ACC112 (cell line): Measurements from ENCODE around the gene DLG5.

Experiments used
- H2AFZ ChIP-seq: fragments of 200-600 bp; sonication (generic); one replicate; pipeline ENCODE4 v1.6.0; 2017; ENCODE audit warnings: antibody characterized with exemption, low read length; ENCODE audit not compliant: unreplicated experiment
- H3K27ac ChIP-seq: fragments of 200-600 bp; sonication (generic); 2 replicates; pipeline ENCODE4 v1.5.1; 2014; ENCODE audit warnings: low read depth, mild to moderate bottlenecking, antibody characterized with exemption, low read length, moderate library complexity
- H3K27me3 ChIP-seq: fragments of 200-600 bp; sonication (generic); 2 replicates; pipeline ENCODE4 v1.6.1; 2014; ENCODE audit warnings: mild to moderate bottlenecking, antibody characterized with exemption, low read length, moderate library complexity, mixed read lengths; ENCODE audit not compliant: insufficient read depth
- H3K36me3 ChIP-seq: fragments of 200-600 bp; sonication (generic); 2 replicates; pipeline ENCODE4 v1.6.1; 2016; ENCODE audit warnings: mild to moderate bottlenecking, antibody characterized with exemption, low read length, moderate library complexity, mixed read lengths; ENCODE audit not compliant: insufficient read depth
- H3K4me1 ChIP-seq: fragments of 200-600 bp; sonication (generic); one replicate; pipeline ENCODE4 v1.6.1; 2016; ENCODE audit warnings: low read length, mixed read lengths; ENCODE audit not compliant: insufficient read depth, unreplicated experiment, control insufficient read depth
- H3K4me3 ChIP-seq: fragments of 200-600 bp; sonication (generic); 2 replicates; pipeline ENCODE4 v1.5.1; 2014; ENCODE audit warnings: mild to moderate bottlenecking, low read depth, low read length
- H3K79me2 ChIP-seq: fragments of 200-600 bp; sonication (generic); one replicate; pipeline ENCODE4 v1.6.0; 2016; ENCODE audit warnings: low read length; ENCODE audit not compliant: control insufficient read depth, unreplicated experiment, insufficient read depth

DLG5 gene

DNA sequence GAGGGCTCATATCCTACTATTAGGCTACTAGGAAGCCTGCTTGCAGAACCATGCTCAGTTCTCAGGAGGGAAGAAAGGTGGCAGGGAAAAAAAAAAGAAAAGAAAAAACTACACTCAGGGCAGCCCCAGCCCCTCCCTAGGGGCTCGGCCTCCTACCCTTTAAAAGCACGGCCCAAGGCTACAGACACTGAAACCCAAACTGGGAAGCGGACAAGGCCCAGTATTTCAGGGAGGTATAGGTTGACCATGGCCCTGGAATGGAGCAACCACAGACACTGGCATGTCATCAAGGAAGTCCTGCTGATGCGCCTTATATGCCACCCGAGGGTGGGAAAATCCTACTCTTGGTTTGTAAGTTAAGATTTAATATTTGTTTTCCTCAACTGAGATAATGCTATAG is 50.8 kb downstream of the DLG5 start:
- Histone ChIP-seq H3K36me3 (no peaks in the 10 kb centered on the region), H2AFZ (no peak overlapping the region), H3K79me2 (peaks cover 28% of the 10 kb centered on the region), H3K4me1 (peaks cover 36% of the 10 kb centered on the region), H3K4me3 (no peak overlapping the region), H3K27ac (no peak overlapping the region), H3K27me3 (no peaks in the 10 kb centered on the region)

DNA sequence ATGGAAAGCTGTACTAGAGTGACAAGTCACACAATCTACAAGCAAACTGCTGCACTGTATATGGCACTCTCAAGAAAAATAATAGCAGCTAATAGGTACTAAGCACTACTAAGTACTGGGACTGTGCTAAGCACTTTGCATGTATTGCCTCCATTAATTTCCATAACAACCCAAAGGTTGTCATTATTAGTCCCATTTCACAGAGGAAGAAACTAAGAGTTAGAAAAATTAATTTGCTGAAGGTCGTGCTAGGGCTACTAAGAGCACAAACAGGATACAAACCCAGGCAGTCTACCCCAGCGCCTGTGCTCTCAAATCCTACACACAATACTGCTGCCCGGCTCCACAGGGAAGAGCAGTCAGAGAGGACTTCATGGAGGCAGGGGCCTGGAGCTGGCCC is 51.7 kb downstream of the DLG5 start:
- no peak overlapping the region for H3K4me3 ChIP-seq
- H3K4me1 ChIP-seq, result peaks cover 36% of the 10 kb centered on the region
- H3K27ac ChIP-seq, result no peak overlapping the region
- H3K79me2 ChIP-seq, result peaks cover 28% of the 10 kb centered on the region
- no peaks in the 10 kb centered on the region for H3K27me3 ChIP-seq
- no peaks in the 10 kb centered on the region for H3K36me3 ChIP-seq
- H2AFZ ChIP-seq, result no peak overlapping the region

GRCh38 chr10:77873536-77874380 is 52.8 kb downstream of the DLG5 start:
- Histone ChIP-seq H3K36me3 (no peaks in the 10 kb centered on the region), H3K27ac (peak overlapping the region; percentile 34; the same call in 1 of the 2 replicates), H3K27me3 (no peaks in the 10 kb centered on the region), H3K4me1 (peaks cover 36% of the 10 kb centered on the region), H3K4me3 (no peak overlapping the region), H3K79me2 (peaks cover 22% of the 10 kb centered on the region), H2AFZ (no peak overlapping the region)

DNA sequence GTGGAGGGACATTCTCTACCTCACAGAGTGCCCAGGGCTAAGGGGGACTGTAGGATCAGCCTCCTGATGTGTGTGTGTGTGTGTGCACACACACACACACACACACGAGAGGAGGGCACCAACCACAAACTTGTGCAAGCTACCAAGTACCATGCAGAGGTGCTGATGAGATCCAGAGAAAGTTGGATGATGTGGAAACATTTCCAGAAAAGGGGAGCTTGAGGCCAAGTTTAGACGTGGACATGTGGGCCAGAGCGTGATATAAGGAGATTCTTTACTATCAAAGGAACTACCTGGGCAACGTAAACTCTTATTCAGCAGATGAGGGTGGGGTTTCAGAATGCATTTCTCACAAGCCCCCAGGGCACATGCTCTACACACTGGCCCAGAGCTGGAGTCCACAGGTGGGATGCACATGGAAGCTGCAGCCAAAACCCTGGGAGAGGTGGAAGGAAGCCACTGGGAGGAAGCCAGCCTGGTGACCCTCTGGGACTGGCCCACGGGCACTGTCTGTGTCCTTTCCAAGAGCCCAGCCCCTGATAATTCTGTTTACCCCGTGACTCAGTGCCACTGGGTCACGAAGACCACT is 53.5 kb downstream of the DLG5 start:
- Histone ChIP-seq H3K4me3 (no peak overlapping the region), H3K4me1 (peaks cover 30% of the 10 kb centered on the region), H3K79me2 (peaks cover 18% of the 10 kb centered on the region), H2AFZ (no peak overlapping the region), H3K27ac (no peak overlapping the region; the same call in 1 of the 2 replicates), H3K36me3 (no peaks in the 10 kb centered on the region), H3K27me3 (no peaks in the 10 kb centered on the region)

- Histone ChIP-seq H3K4me3 (no peak overlapping the region), H2AFZ (no peak overlapping the region), H3K27me3 (no peaks in the 10 kb centered on the region), H3K79me2 (peaks cover 18% of the 10 kb centered on the region), H3K4me1 (peaks cover 29% of the 10 kb centered on the region), H3K36me3 (no peaks in the 10 kb centered on the region), H3K27ac (no peak overlapping the region)
Measured at GRCh38 chr10:77872151-77872946, 54.2 kb downstream of the DLG5 start.

DNA sequence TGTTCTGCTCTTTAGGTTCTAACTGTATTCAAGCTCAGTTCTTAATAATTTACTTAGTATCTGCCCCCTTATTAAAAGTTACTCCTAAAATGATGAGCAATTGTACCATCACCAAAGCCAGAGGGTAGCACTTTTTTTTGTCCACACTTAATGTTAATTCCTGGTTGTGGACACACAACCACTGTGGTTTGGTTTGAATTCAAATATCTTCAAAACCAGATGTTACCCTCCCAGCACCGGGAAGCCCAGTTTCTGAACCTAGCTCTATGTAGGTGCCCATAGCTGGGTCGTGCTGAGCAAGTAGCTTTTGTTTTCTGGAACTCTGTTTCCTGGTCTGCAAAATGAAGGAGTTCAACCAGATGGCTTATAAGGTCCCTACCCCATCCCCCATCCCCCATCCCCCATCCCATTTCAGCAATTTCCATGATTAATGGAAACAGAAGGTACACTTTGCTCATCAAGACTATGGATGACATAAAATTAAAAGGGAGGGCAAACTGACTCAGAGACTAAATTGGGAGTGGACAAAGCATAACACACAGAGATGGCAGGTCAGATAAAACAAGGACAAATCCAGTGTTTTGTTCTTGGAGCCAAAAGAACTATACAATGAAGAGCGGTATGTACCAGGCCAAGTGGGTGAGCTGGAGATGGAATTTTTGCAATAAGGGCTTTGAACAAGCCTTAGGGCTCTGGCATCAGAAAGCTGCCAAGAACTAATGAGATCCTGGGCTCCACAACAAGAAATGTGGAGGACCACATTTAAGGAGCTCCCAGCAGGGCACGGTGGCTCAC is 56.7 kb downstream of the DLG5 start:
- Histone ChIP-seq H3K36me3 (no peaks in the 10 kb centered on the region), H2AFZ (no peak overlapping the region), H3K79me2 (peaks cover 7% of the 10 kb centered on the region), H3K4me3 (no peak overlapping the region), H3K27ac (no peak overlapping the region), H3K4me1 (peaks cover 22% of the 10 kb centered on the region), H3K27me3 (no peaks in the 10 kb centered on the region)

DNA sequence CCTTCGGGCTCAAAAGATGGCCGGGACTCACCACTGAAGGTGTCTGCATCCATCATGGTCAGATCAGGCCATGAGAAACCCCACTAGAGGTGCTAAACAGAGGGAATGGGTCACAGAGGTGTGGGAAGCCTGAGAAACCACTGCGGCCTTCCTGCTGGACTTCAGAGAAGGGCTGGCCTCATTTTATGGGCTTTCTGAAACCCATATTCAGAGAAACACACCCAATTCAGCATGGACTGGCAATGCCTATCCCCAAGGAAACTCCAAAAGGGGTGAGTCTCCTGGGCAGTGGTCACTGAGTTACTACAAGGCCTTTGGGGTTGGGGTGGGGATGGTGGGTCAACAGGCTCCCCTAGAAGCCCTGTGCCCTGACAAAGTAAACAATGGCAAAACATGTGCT is 58.0 kb downstream of the DLG5 start:
- H3K4me1 ChIP-seq, result peaks cover 9% of the 10 kb centered on the region
- H3K36me3 ChIP-seq, result no peaks in the 10 kb centered on the region
- H2AFZ ChIP-seq, result no peak overlapping the region
- peaks cover 3% of the 10 kb centered on the region for H3K79me2 ChIP-seq
- H3K27ac ChIP-seq, result no peak overlapping the region
- no peaks in the 10 kb centered on the region for H3K27me3 ChIP-seq
- no peak overlapping the region for H3K4me3 ChIP-seq

- H3K36me3 ChIP-seq, result no peaks in the 10 kb centered on the region
- H2AFZ ChIP-seq, result no peak overlapping the region
- H3K4me3 ChIP-seq, result no peak overlapping the region
- no peaks in the 10 kb centered on the region for H3K27me3 ChIP-seq
- H3K27ac ChIP-seq, result no peak overlapping the region
- peaks cover 3% of the 10 kb centered on the region for H3K79me2 ChIP-seq
- no peaks in the 10 kb centered on the region for H3K4me1 ChIP-seq
Measured at GRCh38 chr10:77867124-77867719, 59.3 kb downstream of the DLG5 start.

DNA sequence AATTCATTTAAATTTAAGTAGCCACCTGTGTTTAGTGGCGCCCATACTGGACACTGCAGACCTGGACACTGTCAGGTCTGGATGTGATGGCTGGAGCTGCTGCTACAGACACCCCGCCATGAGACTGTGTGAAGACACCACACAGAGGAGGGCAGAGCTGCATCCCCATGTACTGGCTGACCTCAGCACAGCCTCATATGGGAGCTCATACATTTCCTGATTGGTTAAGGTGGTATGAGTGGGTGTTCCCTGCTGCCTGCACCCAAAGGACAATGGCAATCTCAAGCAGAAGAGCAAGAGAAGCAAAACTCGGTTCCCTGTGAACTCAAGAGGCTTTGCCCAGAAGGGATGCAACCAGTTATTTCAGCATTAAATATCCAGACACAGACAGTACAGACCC is 60.0 kb downstream of the DLG5 start:
- H2AFZ ChIP-seq, result no peak overlapping the region

More for the DNA sequence above, 60.0 kb downstream of the DLG5 start:
- no peaks in the 10 kb centered on the region for H3K27me3 ChIP-seq
- H3K27ac ChIP-seq, result no peak overlapping the region
- no peaks in the 10 kb centered on the region for H3K4me1 ChIP-seq
- peaks cover 3% of the 10 kb centered on the region for H3K79me2 ChIP-seq
- H3K36me3 ChIP-seq, result no peaks in the 10 kb centered on the region
- no peak overlapping the region for H3K4me3 ChIP-seq
